Liver (tissue), 3 donors: ENCODE data around the gene NEK6.

ENCODE experiments used
- EGR1 ChIP-seq, 2 donors: IDR thresholded peaks; 2 replicates each; pipeline ENCODE4 v1.6.1; 2016 to 2018; ENCODE audit warnings: antibody characterized with exemption in 2 of 2, low read depth in 2 of 2
- FOXA2 ChIP-seq: IDR thresholded peaks from 2 replicates; pipeline ENCODE4 v1.6.1; 2016; ENCODE audit warnings: antibody characterized with exemption
- GABPA ChIP-seq, 2 donors: IDR thresholded peaks in 1 of 2; conservative IDR thresholded peaks in 1 of 2; 2 replicates each; pipeline ENCODE4 v1.6.1; 2016; ENCODE audit warnings: antibody characterized with exemption in 2 of 2, mild to moderate bottlenecking in 1 of 2, moderate library complexity in 1 of 2
- JUND ChIP-seq, 2 donors: IDR thresholded peaks; 2 replicates each; pipeline ENCODE4 v1.6.1; 2016; ENCODE audit warnings: antibody characterized with exemption in 2 of 2
- NR2F2 ChIP-seq: IDR thresholded peaks from 2 replicates; pipeline ENCODE4 v1.6.1; 2016; ENCODE audit warnings: antibody characterized with exemption
- RAD21 ChIP-seq, 2 donors: IDR thresholded peaks; 2 replicates each; pipeline ENCODE4 v1.6.1; 2016; ENCODE audit warnings: antibody characterized with exemption in 2 of 2, mild to moderate bottlenecking in 2 of 2
- SP1 ChIP-seq: IDR thresholded peaks from 2 replicates; pipeline ENCODE4 v1.6.1; 2018; ENCODE audit warnings: antibody characterized with exemption, mild to moderate bottlenecking
- TAF1 ChIP-seq: conservative IDR thresholded peaks from 2 replicates; pipeline ENCODE4 v1.6.1; 2016; ENCODE audit warnings: antibody characterized with exemption, mild to moderate bottlenecking
- YY1 ChIP-seq: IDR thresholded peaks from 2 replicates; pipeline ENCODE4 v1.6.1; 2016; ENCODE audit warnings: antibody characterized with exemption, mild to moderate bottlenecking
- TF ChIP-seq, protein P1 (sequence below): fragments of 150-350 bp; IDR thresholded peaks from 2 replicates; pipeline ENCODE4 v1.5.1; 2017; ENCODE audit warnings: improper control_type of control experiment, low read depth, low read length; ENCODE audit not compliant: missing input control
- TF ChIP-seq, protein P2 (sequence below): IDR thresholded peaks from 2 replicates; pipeline ENCODE4 v1.6.1; 2016; ENCODE audit warnings: antibody characterized with exemption
- TF ChIP-seq, protein P3 (sequence below): IDR thresholded peaks from 2 replicates; pipeline ENCODE4 v1.6.1; 2016; ENCODE audit warnings: antibody characterized with exemption, mild to moderate bottlenecking
- TF ChIP-seq, protein P4 (sequence below): IDR thresholded peaks from 2 replicates; pipeline ENCODE4 v1.6.1; 2016; ENCODE audit warnings: antibody characterized with exemption
- donor health status: healthy.
- donor health status: healthy.

DNA sequence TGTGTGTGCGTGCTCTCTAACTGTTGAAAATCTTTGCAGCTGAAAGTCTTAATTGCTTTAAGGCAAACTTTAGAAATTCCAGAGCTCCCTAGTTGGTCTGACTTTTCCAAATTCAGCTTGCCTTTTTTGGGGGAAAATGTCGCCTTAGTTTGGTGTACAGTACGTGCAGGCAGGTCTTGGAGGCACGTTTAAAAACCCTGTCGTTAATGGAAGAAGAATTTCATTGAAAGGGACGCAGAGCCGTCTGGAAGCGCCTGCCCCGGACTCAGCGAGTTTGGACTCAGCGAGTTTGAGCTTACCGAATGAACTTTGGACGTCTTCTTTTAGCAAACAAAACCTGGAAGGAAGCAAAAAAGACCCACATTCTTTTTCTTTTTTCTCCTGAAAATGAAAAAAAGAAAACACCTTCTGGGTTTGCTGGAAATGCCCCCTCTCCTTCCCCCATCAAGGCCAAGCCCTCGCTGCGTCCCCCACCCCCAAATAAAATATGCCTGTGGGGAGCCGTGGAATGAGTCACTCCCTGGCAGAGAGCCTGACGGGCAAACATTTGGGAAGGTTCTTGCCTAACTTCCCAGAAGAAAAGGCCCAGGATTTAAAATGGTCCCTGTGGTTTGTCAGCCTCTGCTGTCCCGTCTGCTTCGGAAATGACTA is 1.5 kb downstream of the NEK6 start:
- TF ChIP-seq, protein P1, sequence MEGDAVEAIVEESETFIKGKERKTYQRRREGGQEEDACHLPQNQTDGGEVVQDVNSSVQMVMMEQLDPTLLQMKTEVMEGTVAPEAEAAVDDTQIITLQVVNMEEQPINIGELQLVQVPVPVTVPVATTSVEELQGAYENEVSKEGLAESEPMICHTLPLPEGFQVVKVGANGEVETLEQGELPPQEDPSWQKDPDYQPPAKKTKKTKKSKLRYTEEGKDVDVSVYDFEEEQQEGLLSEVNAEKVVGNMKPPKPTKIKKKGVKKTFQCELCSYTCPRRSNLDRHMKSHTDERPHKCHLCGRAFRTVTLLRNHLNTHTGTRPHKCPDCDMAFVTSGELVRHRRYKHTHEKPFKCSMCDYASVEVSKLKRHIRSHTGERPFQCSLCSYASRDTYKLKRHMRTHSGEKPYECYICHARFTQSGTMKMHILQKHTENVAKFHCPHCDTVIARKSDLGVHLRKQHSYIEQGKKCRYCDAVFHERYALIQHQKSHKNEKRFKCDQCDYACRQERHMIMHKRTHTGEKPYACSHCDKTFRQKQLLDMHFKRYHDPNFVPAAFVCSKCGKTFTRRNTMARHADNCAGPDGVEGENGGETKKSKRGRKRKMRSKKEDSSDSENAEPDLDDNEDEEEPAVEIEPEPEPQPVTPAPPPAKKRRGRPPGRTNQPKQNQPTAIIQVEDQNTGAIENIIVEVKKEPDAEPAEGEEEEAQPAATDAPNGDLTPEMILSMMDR, result no peak
- TF ChIP-seq YY1 (peak; percentile 91), FOXA2 (peak; percentile 5), EGR1 (IDR thresholded peaks at IDR 0.05; ENCODE audit: low read depth in 2 of 2) (no peak), TAF1 (peak; percentile 35), SP1 (peak; percentile 53), NR2F2 (peak; percentile 44), RAD21 (IDR thresholded peaks at IDR 0.05) (peak; percentile 20 to 40), GABPA (IDR thresholded peaks at IDR 0.05 in 1 of 2, conservative IDR thresholded peaks at IDR 0.05 in 1 of 2) (no peak), JUND (IDR thresholded peaks at IDR 0.05) (peak; percentile 98 to 100)
- TF ChIP-seq, protein P2, sequence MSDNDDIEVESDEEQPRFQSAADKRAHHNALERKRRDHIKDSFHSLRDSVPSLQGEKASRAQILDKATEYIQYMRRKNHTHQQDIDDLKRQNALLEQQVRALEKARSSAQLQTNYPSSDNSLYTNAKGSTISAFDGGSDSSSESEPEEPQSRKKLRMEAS, result peak; percentile 85
- TF ChIP-seq, protein P3, sequence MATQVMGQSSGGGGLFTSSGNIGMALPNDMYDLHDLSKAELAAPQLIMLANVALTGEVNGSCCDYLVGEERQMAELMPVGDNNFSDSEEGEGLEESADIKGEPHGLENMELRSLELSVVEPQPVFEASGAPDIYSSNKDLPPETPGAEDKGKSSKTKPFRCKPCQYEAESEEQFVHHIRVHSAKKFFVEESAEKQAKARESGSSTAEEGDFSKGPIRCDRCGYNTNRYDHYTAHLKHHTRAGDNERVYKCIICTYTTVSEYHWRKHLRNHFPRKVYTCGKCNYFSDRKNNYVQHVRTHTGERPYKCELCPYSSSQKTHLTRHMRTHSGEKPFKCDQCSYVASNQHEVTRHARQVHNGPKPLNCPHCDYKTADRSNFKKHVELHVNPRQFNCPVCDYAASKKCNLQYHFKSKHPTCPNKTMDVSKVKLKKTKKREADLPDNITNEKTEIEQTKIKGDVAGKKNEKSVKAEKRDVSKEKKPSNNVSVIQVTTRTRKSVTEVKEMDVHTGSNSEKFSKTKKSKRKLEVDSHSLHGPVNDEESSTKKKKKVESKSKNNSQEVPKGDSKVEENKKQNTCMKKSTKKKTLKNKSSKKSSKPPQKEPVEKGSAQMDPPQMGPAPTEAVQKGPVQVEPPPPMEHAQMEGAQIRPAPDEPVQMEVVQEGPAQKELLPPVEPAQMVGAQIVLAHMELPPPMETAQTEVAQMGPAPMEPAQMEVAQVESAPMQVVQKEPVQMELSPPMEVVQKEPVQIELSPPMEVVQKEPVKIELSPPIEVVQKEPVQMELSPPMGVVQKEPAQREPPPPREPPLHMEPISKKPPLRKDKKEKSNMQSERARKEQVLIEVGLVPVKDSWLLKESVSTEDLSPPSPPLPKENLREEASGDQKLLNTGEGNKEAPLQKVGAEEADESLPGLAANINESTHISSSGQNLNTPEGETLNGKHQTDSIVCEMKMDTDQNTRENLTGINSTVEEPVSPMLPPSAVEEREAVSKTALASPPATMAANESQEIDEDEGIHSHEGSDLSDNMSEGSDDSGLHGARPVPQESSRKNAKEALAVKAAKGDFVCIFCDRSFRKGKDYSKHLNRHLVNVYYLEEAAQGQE, result no peak
- TF ChIP-seq, protein P4, sequence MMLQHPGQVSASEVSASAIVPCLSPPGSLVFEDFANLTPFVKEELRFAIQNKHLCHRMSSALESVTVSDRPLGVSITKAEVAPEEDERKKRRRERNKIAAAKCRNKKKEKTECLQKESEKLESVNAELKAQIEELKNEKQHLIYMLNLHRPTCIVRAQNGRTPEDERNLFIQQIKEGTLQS, result peak; percentile 93
